GM10847 (cell line): ENCODE measurements around the gene SSTR4.

ENCODE experiments used
- POLR2A ChIP-seq: IDR thresholded peaks from 2 replicates; pipeline ENCODE4 v1.6.1; 2011; ENCODE audit not compliant: insufficient read length; ENCODE audit errors: extremely low read depth

Gene SSTR4

DNA sequence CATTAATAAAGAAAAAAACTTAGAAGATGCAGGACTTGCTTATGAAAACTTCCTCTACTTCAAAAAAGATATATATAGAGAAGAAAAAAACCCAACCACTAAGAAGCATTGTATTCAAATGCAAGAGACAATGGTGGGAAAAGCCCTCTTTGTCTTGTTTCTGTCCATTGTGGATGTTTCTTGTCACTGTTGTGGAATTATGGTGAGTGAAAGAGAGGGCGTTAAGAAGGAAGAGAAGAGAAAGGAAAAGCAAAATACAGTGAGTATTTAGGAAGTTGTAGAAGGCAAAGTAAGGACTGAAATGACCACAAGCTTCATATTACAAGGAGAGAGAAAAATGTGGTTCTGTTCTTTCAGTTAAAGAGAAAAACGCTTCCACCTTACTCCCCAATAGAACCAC is 28.5 kb downstream of the SSTR4 start:
- no peak for TF ChIP-seq POLR2A

DNA sequence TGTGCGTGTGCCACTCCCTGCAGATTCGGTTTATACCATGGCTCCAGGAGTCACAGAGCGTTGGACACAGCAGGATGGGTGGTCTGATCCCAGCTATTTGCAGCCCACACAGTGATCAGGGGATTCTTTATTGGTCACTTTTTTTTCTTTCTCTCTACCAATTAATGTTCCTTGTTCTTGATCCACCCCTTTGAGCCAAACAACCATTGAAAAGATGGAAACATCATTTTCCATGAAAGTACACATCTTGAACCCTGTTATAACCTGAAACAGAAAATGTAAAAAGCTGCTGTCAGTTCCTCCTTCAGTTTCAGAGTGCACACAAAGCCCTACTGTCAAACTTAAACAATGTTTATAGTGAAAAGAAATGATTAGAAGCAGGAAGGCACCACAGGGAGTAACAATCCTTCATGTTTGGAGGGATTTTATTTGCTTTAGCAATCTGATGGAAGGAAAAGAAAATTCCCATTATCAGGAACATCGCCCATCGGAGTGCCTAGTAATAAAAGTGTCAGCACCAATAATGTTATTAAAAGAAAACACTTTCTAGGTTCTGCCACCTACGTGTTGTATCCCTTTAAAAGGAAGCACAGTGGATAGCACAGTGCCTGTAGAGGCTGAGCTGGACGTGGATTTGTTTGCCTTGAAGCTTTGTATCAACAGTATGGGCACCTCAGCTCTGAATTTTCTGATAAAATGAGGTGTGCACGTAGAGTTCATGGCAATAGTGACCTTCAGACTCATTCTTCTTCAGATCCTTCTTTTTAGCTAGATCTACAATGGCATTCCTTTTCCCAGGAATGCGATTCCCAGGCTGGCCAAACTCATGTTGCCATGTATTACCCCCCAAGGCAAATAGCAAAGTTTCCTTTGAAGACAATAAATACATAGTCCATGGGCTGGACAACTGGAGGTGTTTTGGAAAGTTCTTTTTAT is 30.4 kb downstream of the SSTR4 start:
- no peak for TF ChIP-seq POLR2A

DNA sequence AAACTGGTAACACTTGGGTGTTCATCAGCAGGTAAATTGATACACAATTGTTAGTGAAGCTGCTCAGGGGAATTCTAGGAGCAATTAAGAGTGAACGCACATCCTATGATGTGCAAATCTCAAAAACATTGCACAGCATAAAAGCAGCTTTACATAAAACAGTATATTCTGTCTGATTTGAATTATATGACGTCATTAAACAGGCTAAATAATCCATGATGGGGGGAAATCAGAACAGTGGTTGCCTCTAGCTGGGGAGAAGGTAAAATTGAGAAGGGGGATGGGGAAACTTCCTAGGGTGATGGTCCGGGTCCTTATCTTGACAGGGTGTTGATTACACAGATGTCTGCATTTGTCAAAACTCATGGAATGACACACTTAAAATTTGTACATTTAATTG is 31.7 kb downstream of the SSTR4 start:
- TF ChIP-seq POLR2A = no peak

DNA sequence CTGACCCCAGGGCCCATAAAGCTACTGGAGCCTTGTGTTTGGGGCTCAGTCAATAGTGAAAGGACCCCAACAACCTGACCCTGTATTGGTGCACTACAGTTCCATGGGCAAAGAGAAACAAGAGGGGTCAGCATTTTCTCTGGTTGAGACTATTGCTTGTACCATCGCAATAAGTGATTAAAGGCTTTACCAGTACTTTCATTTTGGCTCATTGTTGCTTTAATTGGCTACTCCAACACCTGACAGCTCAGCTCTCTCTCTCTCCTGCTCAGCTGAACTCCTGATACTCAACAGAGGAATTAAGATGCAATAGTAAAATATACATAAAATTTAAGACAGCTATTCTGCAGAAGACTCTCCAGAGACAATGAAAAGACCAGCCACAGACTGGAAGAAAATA is 33.2 kb downstream of the SSTR4 start:
- TF ChIP-seq POLR2A = no peak

DNA sequence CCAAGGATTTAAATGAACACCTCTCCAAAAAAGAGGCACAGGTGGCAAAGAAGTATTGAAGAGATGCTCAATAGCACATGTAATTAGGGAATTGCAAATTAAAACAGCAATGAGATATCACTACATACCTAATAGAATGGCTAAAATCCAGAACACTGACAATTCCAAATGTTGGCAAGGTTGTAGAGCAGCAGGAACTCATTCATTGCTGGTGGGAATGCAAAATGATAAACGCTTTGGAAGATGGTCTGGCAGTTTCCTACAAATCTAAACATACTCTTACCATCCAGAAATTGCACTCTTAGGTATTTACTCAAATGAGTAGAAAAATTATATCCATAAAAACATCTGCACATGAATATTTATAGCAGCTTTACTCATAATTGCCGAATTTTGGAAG is 34.0 kb downstream of the SSTR4 start:
- no peak for TF ChIP-seq POLR2A

GRCh38 chr20:23071398-23071797 is 36.3 kb downstream of the SSTR4 start:
- TF ChIP-seq POLR2A = no peak

GRCh38 chr20:23071996-23072395 is 36.9 kb downstream of the SSTR4 start:
- no peak for TF ChIP-seq POLR2A

DNA sequence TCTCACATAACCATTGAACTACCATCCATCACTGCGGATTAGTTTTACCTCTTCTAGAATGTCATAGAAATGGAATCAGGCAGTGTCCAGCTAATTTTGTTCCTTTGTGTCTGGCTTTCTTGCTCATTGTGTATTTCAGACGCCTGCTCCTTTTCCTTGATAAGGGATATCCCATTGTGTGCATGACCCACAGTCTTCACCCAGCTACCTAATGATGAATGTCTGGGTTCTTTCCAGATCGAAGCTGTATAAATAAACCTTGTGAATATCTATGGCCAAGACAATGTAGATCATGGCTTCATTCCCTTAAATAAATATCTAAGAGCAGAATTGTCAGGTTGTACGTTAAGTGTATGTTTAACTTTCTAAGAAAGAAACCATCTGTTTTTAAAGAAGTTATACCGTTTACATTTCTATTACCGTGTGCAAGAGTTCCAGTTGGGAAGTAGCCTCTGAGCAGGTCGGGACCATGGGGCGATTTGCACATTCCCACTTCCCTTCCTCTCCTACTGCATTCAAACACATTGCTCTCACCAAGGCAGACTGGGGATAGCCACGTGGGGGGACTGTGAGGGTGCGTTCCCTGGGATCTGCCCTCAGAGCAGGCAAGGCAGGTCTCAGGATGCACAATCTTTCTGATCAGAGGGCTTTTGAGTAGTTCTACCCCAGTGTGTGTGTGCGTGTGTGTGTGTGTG is 37.9 kb downstream of the SSTR4 start:
- TF ChIP-seq POLR2A = no peak

GRCh38 chr20:23074052-23074451 is 38.9 kb downstream of the SSTR4 start:
- TF ChIP-seq POLR2A = no peak

DNA sequence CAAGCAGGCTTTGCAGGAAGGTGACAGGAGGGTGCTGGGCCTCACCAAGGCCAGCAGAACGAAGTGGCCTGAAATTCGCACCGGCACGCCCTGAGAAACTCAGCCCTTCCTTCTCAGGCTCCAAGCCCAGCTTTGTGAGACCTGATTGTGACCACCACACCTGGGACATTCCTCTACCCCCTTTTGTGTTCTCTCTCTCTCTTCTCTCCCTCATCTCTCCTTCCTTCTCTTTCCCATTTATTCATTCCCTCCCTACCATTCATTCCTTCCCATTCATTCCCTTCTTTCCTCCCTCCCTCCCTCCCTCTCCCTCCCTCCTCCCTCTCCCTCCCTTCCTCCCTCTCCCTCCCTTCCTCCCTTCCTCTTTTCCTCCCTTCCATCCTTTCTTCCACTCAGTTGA is 42.2 kb downstream of the SSTR4 start:
- TF ChIP-seq POLR2A = no peak

DNA sequence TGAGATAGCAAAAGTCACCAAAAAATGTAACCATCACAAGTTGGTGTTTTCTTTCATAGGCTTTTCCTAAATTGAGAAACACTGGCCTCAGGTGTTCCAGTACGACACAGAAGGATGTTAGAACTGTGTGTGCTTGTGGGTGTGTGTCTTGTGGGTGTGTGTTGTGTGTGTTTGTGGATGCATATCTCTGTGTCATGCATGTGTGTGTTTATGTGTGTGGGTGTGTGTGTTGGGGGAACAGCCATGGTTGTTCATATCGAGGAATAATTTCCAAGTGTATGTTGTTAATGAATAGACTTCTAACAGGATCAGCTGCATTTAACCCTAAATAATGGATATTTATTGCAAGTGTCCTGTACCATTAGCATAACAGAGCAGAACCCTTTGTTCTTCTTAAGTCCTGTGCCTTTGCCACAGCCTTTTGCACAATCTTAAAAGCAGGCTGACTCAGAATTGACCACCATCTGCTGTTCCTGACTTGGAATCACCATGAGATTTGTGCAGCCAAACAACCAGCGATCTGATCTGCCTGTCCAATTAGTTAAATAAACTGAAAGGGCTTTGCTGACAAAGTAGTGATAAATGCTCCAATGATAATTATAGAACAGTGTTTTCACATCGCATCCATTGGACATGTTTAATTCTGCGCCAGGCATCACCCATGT is 43.4 kb downstream of the SSTR4 start:
- TF ChIP-seq POLR2A = no peak

GRCh38 chr20:23079016-23079351 is 43.9 kb downstream of the SSTR4 start:
- no peak for TF ChIP-seq POLR2A

GRCh38 chr20:23079926-23080325 is 44.8 kb downstream of the SSTR4 start:
- TF ChIP-seq POLR2A = no peak

DNA sequence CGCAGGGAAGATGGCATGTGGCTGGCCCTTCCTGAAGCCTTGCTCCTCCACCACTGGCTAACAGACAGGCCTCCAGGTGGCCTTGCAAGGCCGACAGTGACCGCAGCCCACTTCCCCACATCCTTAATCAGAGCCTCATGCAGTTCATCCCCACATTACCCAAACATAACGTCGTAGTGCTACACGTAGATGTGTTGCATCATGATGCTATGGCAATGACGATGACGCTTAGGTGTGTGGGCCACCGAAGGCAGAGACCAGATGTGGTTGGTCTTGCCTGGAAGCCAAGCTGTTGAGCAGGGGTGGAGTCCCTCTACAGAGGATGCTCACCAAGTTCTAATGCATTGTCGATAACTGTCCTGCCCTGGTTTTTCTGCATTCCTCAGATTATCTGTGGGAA is 45.4 kb downstream of the SSTR4 start:
- TF ChIP-seq POLR2A = no peak

DNA sequence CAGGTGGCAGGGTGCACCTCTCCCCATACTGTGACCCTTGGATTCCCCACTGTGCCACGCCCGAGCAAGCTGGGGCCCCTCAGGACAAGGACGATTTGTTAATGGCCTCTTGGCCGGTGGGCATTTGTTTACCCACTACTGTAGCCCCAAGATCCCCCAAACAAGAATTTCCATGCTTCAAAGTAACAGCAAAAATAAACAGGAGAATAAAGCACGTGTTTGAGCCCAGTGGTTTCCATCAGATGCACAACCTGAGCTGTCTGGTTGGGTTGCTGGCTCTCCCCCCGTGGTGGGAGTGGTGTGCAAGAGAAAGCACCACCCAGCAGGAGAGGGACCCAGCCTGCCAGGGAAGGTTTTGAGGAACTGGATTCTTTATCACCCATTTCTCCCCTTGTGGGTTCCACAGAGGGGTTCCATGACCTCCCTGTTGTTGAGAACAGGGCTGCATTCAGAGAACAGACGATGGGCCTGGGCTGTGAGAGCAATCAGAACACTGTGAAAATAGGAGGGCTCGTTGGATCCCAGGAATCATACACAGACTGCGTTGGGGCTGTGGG is 46.2 kb downstream of the SSTR4 start:
- TF ChIP-seq POLR2A = no peak
